ENCODE data around the gene OR8B8.
"Not testable (repeated sequence)": the region's sequence is repeated elsewhere in the genome, so short reads cannot be mapped to it uniquely, and the experiment has no call there.

The OR8B8 gene

GRCh38 chr11:124441519-124441918, 4.0 kb downstream of the OR8B8 start:
- DNase-seq (ENCODE audit: low read depth), result no peak

- DNase-seq (ENCODE audit: low read depth), result no peak
Observed at GRCh38 chr11:124441081-124441480, 4.4 kb downstream of the OR8B8 start.

GRCh38 chr11:124440608-124441007, 4.9 kb downstream of the OR8B8 start:
- no peak for DNase-seq (ENCODE audit: low read depth)

GRCh38 chr11:124434699-124435098, 10.8 kb downstream of the OR8B8 start:
- DNase-seq (ENCODE audit: low read depth), result no peak

GRCh38 chr11:124429599-124429998, 15.9 kb downstream of the OR8B8 start:
- DNase-seq (ENCODE audit: low read depth), result no peak

GRCh38 chr11:124424384-124424921, 21.0 kb downstream of the OR8B8 start, which contains the start of gene OR8B4:
OR8B4 (minus strand) TSS chr11:124424871; CDS start chr11:124424871, 0 bp downstream.
- no peak for DNase-seq (ENCODE audit: low read depth)

- DNase-seq (ENCODE audit: low read depth), result no peak
Observed at GRCh38 chr11:124421043-124421442, 24.5 kb downstream of the OR8B8 start.

- no peak for DNase-seq (ENCODE audit: low read depth)
Observed at GRCh38 chr11:124415356-124415923, 30.1 kb downstream of the OR8B8 start.

GRCh38 chr11:124409906-124410305, 35.6 kb downstream of the OR8B8 start:
- DNase-seq (ENCODE audit: low read depth), result no peak

GRCh38 chr11:124405581-124405980, 39.9 kb downstream of the OR8B8 start:
- no peak for DNase-seq (ENCODE audit: low read depth)

- not testable (repeated sequence) for DNase-seq (ENCODE audit: low read depth)
Observed at GRCh38 chr11:124403186-124403585, 42.3 kb downstream of the OR8B8 start.

- peak; percentile 17 for DNase-seq (ENCODE audit: low read depth)
Observed at GRCh38 chr11:124402326-124402922, 43.1 kb downstream of the OR8B8 start.

- DNase-seq (ENCODE audit: low read depth), result no peak
Observed at GRCh38 chr11:124398924-124399323, 46.6 kb downstream of the OR8B8 start, which contains the start of gene OR8B3. OR8B3 (minus strand) TSS chr11:124399024; CDS start chr11:124397351, 1,673 bp downstream.

- DNase-seq (ENCODE audit: low read depth), result not testable (repeated sequence)
Observed at GRCh38 chr11:124396847-124397246, 48.6 kb downstream of the OR8B8 start.

GRCh38 chr11:124394408-124394807, 51.1 kb downstream of the OR8B8 start:
- DNase-seq (ENCODE audit: low read depth), result no peak

Measured in T follicular helper cell (primary cell).